AG04450 (cell line): ENCODE results near the gene FIBCD1. TPM values are rescaled to one million over a fixed set of nuclear protein-coding genes. Genes with fewer than 3 reads are reported as not detected.

ENCODE experiments used
- CTCF ChIA-PET: fragments of 300-600, 350-600 bp; formaldehyde crosslinking; extraction: SDS; loops from one replicate; lab custom pipeline; 2022; ENCODE audit warnings: antibody characterized with exemption, inconsistent platforms; lab: Charles Lee
- POLR2A ChIA-PET: fragments of 350-600 bp; formaldehyde crosslinking; extraction: SDS; loops from one replicate; lab custom pipeline; 2021; ENCODE audit warnings: antibody characterized with exemption, inconsistent platforms; lab: Yijun Ruan, JAX
- DNase-seq: peaks from one replicate; pipeline ENCODE4 v3.0.0-alpha.2; 2011; ENCODE audit warnings: low read depth, low spot score
- H3K27ac ChIP-seq: one replicate; pipeline ENCODE4 v1.5.1; 2012; ENCODE audit warnings: low read depth, low read length, control low read depth
- H3K27me3 ChIP-seq: one replicate; pipeline ENCODE4 v1.6.0; 2012; ENCODE audit warnings: low read length; ENCODE audit not compliant: control insufficient read depth, insufficient read depth
- H3K4me3 ChIP-seq: 2 replicates; pipeline ENCODE4 v1.5.1; 2011; ENCODE audit warnings: mild to moderate bottlenecking, low read depth, low read length, control low read depth
- H3K9me3 ChIP-seq: 2 replicates; pipeline ENCODE4 v1.5.1; 2012; ENCODE audit warnings: low read length; ENCODE audit not compliant: control insufficient read depth, insufficient read depth
- polyA plus RNA-seq: library from polyadenylated mRNA; depleted of rRNA; stranded (reverse); fragments of >200 nt; gene quantifications from 2 replicates; pipeline ENCODE4 v1.2.3, GENCODE V29; 2011
- TF ChIP-seq, protein P1 (sequence below): IDR thresholded peaks from 2 replicates; pipeline ENCODE4 v1.5.1; 2011; ENCODE audit warnings: low read depth, low read length, control low read depth, inconsistent platforms

The FIBCD1 gene
- polyA plus RNA-seq, 1 experiment, result 2.2 TPM

DNA sequence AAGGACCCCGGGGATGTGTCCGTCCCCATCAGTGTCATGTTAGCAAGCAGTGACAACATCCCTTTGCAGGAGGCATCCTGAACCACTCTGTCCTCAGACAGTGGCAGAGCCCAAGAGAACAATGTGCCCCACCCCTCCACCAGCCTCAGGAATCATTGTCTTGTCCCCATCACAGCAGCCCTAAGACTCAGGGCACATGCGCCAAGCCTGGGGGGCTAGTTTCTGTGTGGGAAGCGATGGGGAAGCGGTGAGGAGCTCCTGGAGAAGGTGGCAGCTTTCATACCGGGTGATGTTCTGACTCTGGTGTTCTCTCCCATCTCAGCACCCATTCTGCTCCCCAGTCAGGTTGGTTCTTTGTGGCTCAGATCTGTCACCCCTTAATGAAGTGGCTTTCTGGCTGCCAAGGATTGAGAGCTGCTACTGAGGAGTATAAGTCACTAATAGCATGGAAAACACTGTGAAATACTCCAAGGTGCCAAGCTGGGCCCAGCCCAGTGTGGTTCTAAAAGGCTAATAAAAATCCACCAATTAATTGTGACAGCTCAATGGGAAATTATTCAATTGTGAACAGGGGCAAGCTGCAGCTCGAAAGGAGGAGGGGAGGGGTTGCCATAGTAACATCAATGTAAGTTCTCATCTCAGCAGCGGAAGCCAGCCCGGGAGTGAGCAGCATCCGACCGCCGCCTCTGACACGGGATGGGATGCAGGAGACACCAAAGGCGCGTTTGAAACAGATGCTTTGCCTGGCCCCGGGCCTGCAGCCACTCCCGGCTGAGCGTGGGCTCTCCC, 47.2 kb downstream of the FIBCD1 start:
- H3K27ac ChIP-seq, result no peak overlapping the region
- H3K9me3 ChIP-seq, result no peaks in the 10 kb centered on the region; the same call in 1 of the 2 replicates
- CTCF ChIA-PET, result interaction anchor here (0.6 to 2.3 kb wide), 6 partner anchors 22 to 190 kb away, joined by 3 to 10 read pairs (median 4); no protein-coding TSS in a partner anchor
- no peak for DNase-seq
- no peak overlapping the region for H3K4me3 ChIP-seq
- POLR2A ChIA-PET, result interaction anchor here (0.7 kb wide), 1 partner anchor 198 kb away, joined by 4 read pairs; no protein-coding TSS in a partner anchor
- TF ChIP-seq, protein P1, sequence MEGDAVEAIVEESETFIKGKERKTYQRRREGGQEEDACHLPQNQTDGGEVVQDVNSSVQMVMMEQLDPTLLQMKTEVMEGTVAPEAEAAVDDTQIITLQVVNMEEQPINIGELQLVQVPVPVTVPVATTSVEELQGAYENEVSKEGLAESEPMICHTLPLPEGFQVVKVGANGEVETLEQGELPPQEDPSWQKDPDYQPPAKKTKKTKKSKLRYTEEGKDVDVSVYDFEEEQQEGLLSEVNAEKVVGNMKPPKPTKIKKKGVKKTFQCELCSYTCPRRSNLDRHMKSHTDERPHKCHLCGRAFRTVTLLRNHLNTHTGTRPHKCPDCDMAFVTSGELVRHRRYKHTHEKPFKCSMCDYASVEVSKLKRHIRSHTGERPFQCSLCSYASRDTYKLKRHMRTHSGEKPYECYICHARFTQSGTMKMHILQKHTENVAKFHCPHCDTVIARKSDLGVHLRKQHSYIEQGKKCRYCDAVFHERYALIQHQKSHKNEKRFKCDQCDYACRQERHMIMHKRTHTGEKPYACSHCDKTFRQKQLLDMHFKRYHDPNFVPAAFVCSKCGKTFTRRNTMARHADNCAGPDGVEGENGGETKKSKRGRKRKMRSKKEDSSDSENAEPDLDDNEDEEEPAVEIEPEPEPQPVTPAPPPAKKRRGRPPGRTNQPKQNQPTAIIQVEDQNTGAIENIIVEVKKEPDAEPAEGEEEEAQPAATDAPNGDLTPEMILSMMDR, result no peak
- no peaks in the 10 kb centered on the region for H3K27me3 ChIP-seq

DNA sequence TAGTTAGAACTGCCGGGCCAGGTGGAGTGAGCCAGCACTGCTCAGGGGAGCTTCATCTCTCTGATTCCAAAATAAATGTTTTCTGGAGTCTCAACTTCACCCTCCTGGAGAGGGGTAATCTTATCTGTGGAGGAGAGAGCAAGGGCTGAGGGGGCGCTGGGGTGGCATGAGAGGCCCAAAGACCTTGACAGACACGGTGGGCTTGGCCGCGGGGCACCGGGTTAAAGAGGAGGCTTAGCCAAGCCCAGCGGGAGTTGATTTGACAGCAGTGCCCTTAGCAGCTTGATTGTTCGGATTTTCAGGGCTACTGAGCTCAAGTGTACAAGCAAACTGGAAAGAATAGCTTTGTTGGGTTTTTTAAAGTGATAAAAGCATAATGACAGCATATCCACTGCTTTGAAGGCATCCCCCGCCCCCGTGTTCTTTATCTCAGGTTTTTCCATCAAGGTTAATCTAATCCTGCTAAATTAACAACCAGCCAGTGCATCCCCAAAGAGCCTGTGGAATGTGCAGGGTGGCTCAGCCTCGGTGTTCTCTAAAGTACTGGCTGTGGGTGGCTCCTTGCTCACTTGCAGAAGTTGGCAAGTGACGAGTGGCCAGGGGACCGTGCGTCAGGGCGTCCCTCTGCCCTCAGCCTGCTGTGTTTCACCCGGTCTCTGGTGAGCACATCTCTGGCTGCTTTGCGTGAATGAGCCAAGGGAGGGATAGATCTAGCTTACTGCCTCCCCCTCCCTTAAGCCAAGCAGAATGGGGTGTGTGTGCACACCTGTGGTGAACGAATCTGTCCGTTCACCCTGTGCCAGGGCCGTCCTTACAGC, 48.0 kb downstream of the FIBCD1 start:
- Histone ChIP-seq H3K27me3 (no peaks in the 10 kb centered on the region), H3K9me3 (no peaks in the 10 kb centered on the region; the same call in 1 of the 2 replicates), H3K27ac (no peak overlapping the region), H3K4me3 (no peak overlapping the region)
- CTCF ChIA-PET, result interaction anchor here (0.8 to 1.7 kb wide), 4 partner anchors 21 to 190 kb away, joined by 4 to 9 read pairs (median 4); no protein-coding TSS in a partner anchor
- TF ChIP-seq, protein P1, result no peak
- POLR2A ChIA-PET, result interaction anchor here (0.5 to 0.7 kb wide), 2 partner anchors 14 to 197 kb away, joined by 3 to 4 read pairs; no protein-coding TSS in a partner anchor
- no peak for DNase-seq

DNA sequence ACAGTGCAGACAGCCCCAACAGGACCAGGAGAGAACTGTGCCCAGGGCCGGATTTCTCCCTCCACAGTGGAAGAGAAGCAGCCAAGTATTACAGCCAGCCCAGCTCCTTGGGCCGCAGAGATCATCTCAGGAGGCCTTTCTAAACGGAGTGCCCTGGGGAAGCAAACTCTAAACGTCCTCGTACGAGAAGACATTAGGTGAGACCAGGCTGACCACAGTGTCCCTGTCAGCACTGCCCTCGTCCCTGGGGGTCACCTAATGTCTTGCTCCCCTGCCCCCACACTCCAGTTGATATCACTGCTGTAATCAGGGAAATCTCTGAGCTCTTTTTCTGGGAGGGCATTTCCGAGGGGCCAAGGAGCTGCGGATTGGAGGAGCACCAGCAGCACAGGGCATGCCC, 48.9 kb downstream of the FIBCD1 start:
- Histone ChIP-seq H3K4me3 (no peak overlapping the region), H3K9me3 (no peaks in the 10 kb centered on the region; the same call in 1 of the 2 replicates), H3K27me3 (no peaks in the 10 kb centered on the region), H3K27ac (no peak overlapping the region)
- no peak for DNase-seq
- ChIA-PET POLR2A (interaction anchor here (0.5 to 0.7 kb wide), 2 partner anchors 13 to 148 kb away, joined by 3 to 10 read pairs; no protein-coding TSS in a partner anchor), CTCF (interaction anchor here (0.8 to 1.7 kb wide), 3 partner anchors 20 to 189 kb away, joined by 4 to 9 read pairs (median 4); no protein-coding TSS in a partner anchor)
- TF ChIP-seq, protein P1, result no peak

DNA sequence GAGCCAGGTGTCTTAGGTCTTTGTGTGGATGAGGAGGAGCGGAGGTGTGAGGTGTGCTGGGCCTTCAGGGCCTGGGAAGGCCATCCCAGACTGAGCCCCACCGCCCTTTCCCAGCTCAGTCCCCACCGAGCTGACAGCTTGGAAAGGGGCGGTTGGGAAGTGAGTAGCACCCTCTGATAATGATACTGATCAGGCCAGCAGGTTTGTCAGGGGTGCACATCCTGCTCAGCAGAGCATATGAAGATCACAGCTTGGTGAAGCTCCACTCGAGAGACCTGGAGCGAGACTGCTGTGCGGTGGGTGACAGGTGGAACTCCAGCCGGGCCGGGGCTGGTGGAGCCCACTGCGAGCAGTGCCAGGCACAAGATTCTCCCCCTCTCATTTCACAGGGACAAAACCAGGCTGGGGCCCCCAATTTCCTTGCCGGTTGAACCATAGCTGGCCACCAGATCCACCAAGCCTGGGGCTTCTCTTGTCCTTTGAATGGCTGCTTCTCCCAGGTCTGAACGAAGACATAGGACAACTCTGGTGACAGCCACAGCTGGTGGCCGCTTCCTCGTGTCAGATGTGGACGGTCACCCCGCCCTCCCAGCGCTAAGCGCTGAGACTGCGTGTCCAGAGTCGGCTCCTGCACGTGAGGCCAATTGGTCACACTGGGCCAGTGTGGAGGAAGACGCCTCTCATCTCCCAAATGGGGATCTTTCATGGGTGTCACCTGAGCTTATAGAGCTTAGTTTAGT, 50.7 kb downstream of the FIBCD1 start:
- TF ChIP-seq, protein P1, result no peak
- no peak for DNase-seq
- no peaks in the 10 kb centered on the region; the same call in 1 of the 2 replicates for H3K9me3 ChIP-seq
- no peak overlapping the region for H3K27ac ChIP-seq
- no peak overlapping the region for H3K4me3 ChIP-seq
- H3K27me3 ChIP-seq, result no peaks in the 10 kb centered on the region
- CTCF ChIA-PET, result interaction anchor here (0.6 to 2.0 kb wide), 6 partner anchors 22 to 187 kb away, joined by 3 to 10 read pairs (median 5); no protein-coding TSS in a partner anchor
- POLR2A ChIA-PET, result interaction anchor here (0.7 kb wide), 1 partner anchor 35 kb away, joined by 4 read pairs; no protein-coding TSS in a partner anchor
